GM12878 (cell line): Measurements from ENCODE around the gene C3orf70. TPM values are rescaled to one million over a fixed set of nuclear protein-coding genes. Genes with fewer than 3 reads are reported as not detected.

ENCODE experiments used
- ATAC-seq: fragments of 200-7000 bp; cut with Tn5 transposase; 3 replicates; pipeline ENCODE4 v1.9.1; 2020; ENCODE audit warnings: mild to moderate bottlenecking, moderate library complexity
- BruUV-seq: library from RNA; stranded (reverse); fragments of 400-500 nt; replicated peaks from 2 replicates; lab custom pipeline; 2021; lab: Mats Ljungman, UMichigan
- CTCF ChIA-PET: fragments of 300-600 bp; sonication (Branson Sonifier 250); formaldehyde crosslinking; extraction: SDS; loops from one replicate; lab custom pipeline; 2021; ENCODE audit warnings: inconsistent platforms; lab: Yijun Ruan, JAX
- POLR2A ChIA-PET: fragments of 350-600 bp; formaldehyde crosslinking; extraction: SDS; loops from one replicate; lab custom pipeline; 2021; ENCODE audit warnings: inconsistent platforms; lab: Charles Lee
- RAD21 ChIA-PET: fragments of 300-600 bp; sonication (Branson Sonifier 250); formaldehyde crosslinking; loops from one replicate; lab custom pipeline; 2023; ENCODE audit warnings: antibody characterized with exemption; ENCODE audit not compliant: unreplicated experiment; lab: Charles Lee
- SMC1A ChIA-PET: fragments of 300-600 bp; sonication (Branson Sonifier 250); formaldehyde crosslinking; loops from one replicate; lab custom pipeline; 2023; ENCODE audit not compliant: unreplicated experiment, uncharacterized antibody; lab: Charles Lee
- DNase-seq: peaks from one replicate; pipeline ENCODE4 v3.0.0-alpha.2; 2011; ENCODE audit warnings: low read depth, low spot score
- FAIRE-seq: peaks from 3 replicates; lab custom pipeline; 2011; peaks lifted over from hg19 to GRCh38; lab: Jason Lieb, UNC
- H2AFZ ChIP-seq: 2 replicates; pipeline ENCODE4 v1.6.0; 2011; ENCODE audit warnings: low read depth, low read length, control low read depth; ENCODE audit not compliant: control insufficient read depth
- H3K27ac ChIP-seq: 2 replicates; pipeline ENCODE4 v1.5.1; 2011; ENCODE audit warnings: control low read depth; ENCODE audit not compliant: control insufficient read depth, insufficient read depth
- H3K27me3 ChIP-seq, 2 experiments: replicated peaks in 1 of 2; 2 replicates each; pipeline versions ENCODE4 v1.6.0 to v1.6.1; 2011; ENCODE audit warnings: low read length in 1 of 2; ENCODE audit not compliant: control insufficient read depth in 2 of 2, insufficient read depth in 2 of 2
- H3K36me3 ChIP-seq, 2 experiments: 2 replicates each; pipeline ENCODE4 v1.5.1; 2011; ENCODE audit warnings: low read length in 1 of 2; ENCODE audit not compliant: control insufficient read depth in 2 of 2, insufficient read depth in 2 of 2
- H3K4me1 ChIP-seq: 2 replicates; pipeline ENCODE4 v1.6.1; 2011; ENCODE audit warnings: mild to moderate bottlenecking, low read length, moderate library complexity, mixed read lengths; ENCODE audit not compliant: control insufficient read depth, insufficient read depth
- H3K4me2 ChIP-seq: 2 replicates; pipeline ENCODE4 v1.6.0; 2011; ENCODE audit warnings: control low read depth; ENCODE audit not compliant: control insufficient read depth, insufficient read depth
- H3K4me3 ChIP-seq: fragments of 200-600 bp; sonication (generic); 2 replicates; pipeline ENCODE4 v1.5.1; 2016
- H3K79me2 ChIP-seq: 2 replicates; pipeline ENCODE4 v1.6.0; 2011; ENCODE audit warnings: low read length; ENCODE audit not compliant: control insufficient read depth, insufficient read depth
- H3K9ac ChIP-seq: 2 replicates; pipeline ENCODE4 v1.8.0; 2011; ENCODE audit warnings: low read length, control low read depth, mixed read lengths; ENCODE audit not compliant: control insufficient read depth, insufficient read depth
- H3K9me3 ChIP-seq: replicated peaks from 3 replicates; pipeline ENCODE4 v1.5.1; 2011; ENCODE audit warnings: mild to moderate bottlenecking, low read length; ENCODE audit not compliant: control insufficient read depth, insufficient read depth
- H4K20me1 ChIP-seq: 2 replicates; pipeline ENCODE4 v1.6.0; 2011; ENCODE audit not compliant: control insufficient read depth, insufficient read depth
- ASH2L ChIP-seq: fragments of 300-600, 200-600 bp; sonication (generic); IDR thresholded peaks from 2 replicates; pipeline ENCODE4 v1.6.1; 2017; ENCODE audit warnings: low read depth, mild to moderate bottlenecking, borderline replicate concordance
- ATF2 ChIP-seq: IDR thresholded peaks from 2 replicates; pipeline ENCODE4 v1.6.1; 2012; ENCODE audit warnings: low read length, inconsistent platforms
- BCLAF1 ChIP-seq: fragments of 450-650 bp; IDR thresholded peaks from 2 replicates; pipeline ENCODE4 v1.6.1; 2017; ENCODE audit warnings: antibody characterized with exemption, mild to moderate bottlenecking, moderate library complexity
- NFXL1 ChIP-seq: fragments of 450-650 bp; IDR thresholded peaks from 2 replicates; pipeline ENCODE4 v1.6.1; 2017; ENCODE audit warnings: antibody characterized with exemption, mild to moderate bottlenecking, borderline replicate concordance
- PAX8 ChIP-seq: fragments of 450-650 bp; IDR thresholded peaks from 2 replicates; pipeline ENCODE4 v1.6.1; 2017; ENCODE audit warnings: mild to moderate bottlenecking, moderate library complexity
- TCF12 ChIP-seq: IDR thresholded peaks from 2 replicates; pipeline ENCODE4 v1.6.1; 2011; ENCODE audit warnings: low read depth, mild to moderate bottlenecking, low read length
- WGBS: methylation state at CpG from one replicate; pipeline ENCODE4 v1.1.6; 2016; ENCODE audit warnings: low lambda C conversion rate; ENCODE audit not compliant: insufficient replicate concordance, insufficient coverage; ENCODE audit errors: missing lambda C conversion rate; 5-methylcytosine and 5-hydroxymethylcytosine counted together
- in situ Hi-C: fragments of 300-500 bp; cut with MboI; formaldehyde crosslinking; loops from 9 replicates; pipeline ENCODE4 v1.14.3; 2018; ENCODE audit warnings: mixed read lengths
- intact Hi-C: fragments of 100-400 bp; cut with micrococcal nuclease; formaldehyde crosslinking; loops from one replicate; pipeline ENCODE4 v1.14.2; 2022; ENCODE audit not compliant: unreplicated experiment
- polyA plus RNA-seq, 11 experiments: library from polyadenylated mRNA; depleted of rRNA in 4 of 11; unstranded in 6 of 11; stranded (reverse) in 5 of 11; fragments of >200 nt; fragmentation: Nextera tagmentation in 4 of 11; fragmentation: Illumina TruSeq in 1 of 11; extraction: Ambion mirVana in 4 of 11; extraction: Trizol in 1 of 11; gene quantifications; 1 replicate in 1 of 11; 2 replicates in 10 of 11; pipeline versions ENCODE4 v1.2.1 to v1.2.3, GENCODE V29; 2011 to 2016; ENCODE audit warnings: inconsistent platforms in 2 of 11, missing spikeins in 2 of 11, low read depth in 1 of 11
- total RNA-seq, 4 experiments: library from RNA; depleted of rRNA in 3 of 4; stranded (reverse); fragments of >200 nt in 3 of 4; fragmentation: Illumina TruSeq in 1 of 4; extraction: Trizol in 1 of 4; gene quantifications; 2 replicates each; pipeline versions ENCODE4 v1.2.1 to v1.2.3, GENCODE V29; 2013 to 2021

Gene C3orf70
- total and polyA plus RNA-seq, 10 of the 15 experiments (the other 5 are each of a cell fraction or from before 2014, with no cell fraction given): 0.03 to 0.04 TPM; not detected in 8

GRCh38 chr3:185195652-185196051 lies 42.8 kb upstream of the C3orf70 start:
- no peak for ATAC-seq
- H3K9ac ChIP-seq: no peak overlapping the region
- in situ Hi-C loops: no loop called here

More at GRCh38 chr3:185195652-185196051, 42.8 kb upstream of the C3orf70 start:
- Histone ChIP-seq H3K27me3 (no peaks in the 10 kb centered on the region), H3K9me3 (no peaks in the 10 kb centered on the region), H4K20me1 (no peaks in the 10 kb centered on the region), H3K36me3 (no peaks in the 10 kb centered on the region), H3K4me2 (no peak overlapping the region), H3K79me2 (no peaks in the 10 kb centered on the region), H3K27ac (no peak overlapping the region), H3K4me3 (no peak overlapping the region), H2AFZ (no peak overlapping the region), H3K4me1 (no peaks in the 10 kb centered on the region)
- ChIA-PET CTCF (interaction anchor here (0.6 to 1.2 kb wide), 3 partner anchors 20 to 393 kb away, joined by 3 read pairs; no protein-coding TSS in a partner anchor), RAD21 (no interaction called here), SMC1A (no interaction called here), POLR2A (no interaction called here)
- no peak for FAIRE-seq
- DNase-seq: no peak
- intact Hi-C loops: no loop called here
- TF ChIP-seq ASH2L: no peak
- no peak for TF ChIP-seq ATF2
- TF ChIP-seq TCF12: no peak
- no peak for TF ChIP-seq NFXL1
- no peak for TF ChIP-seq PAX8
- TF ChIP-seq BCLAF1: no peak
- 92% methylated on average over 4 of the region's 4 CpGs for WGBS
- no TSS peak for BruUV-seq
